ENCODE results near the gene VPS11.
A peak's percentile ranks its signal among the peaks of the same experiment; 100 is the strongest.
"Not testable (repeated sequence)": the region's sequence is repeated elsewhere in the genome, so short reads cannot be mapped to it uniquely, and the experiment has no call there.

The VPS11 gene

GRCh38 chr11:119103161-119103664 lies 35.6 kb downstream of the VPS11 start:
- not testable (repeated sequence) for DNase-seq (ENCODE audit: low read depth in 2 of 2)

DNA sequence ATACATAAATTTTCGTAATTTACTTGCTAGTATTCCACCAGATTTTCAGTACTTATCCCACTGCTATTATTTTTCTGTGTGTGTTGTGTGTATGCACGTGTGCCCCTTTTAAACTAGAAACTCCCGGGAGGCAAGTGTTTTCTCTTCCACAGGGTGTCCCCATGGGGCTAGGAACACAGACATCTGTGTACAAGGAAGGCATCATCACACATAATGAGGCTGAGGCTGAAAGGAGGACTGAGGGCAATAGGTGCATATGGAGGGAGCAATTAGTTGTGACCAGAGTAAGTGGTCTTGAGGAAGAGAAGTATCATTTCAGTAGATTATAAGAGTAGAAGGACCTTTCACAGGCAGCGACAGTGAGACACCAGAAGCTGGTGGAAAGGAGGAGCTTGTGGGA lies 36.2 kb downstream of the VPS11 start:
- DNase-seq (ENCODE audit: low read depth in 2 of 2) = no peak

DNA sequence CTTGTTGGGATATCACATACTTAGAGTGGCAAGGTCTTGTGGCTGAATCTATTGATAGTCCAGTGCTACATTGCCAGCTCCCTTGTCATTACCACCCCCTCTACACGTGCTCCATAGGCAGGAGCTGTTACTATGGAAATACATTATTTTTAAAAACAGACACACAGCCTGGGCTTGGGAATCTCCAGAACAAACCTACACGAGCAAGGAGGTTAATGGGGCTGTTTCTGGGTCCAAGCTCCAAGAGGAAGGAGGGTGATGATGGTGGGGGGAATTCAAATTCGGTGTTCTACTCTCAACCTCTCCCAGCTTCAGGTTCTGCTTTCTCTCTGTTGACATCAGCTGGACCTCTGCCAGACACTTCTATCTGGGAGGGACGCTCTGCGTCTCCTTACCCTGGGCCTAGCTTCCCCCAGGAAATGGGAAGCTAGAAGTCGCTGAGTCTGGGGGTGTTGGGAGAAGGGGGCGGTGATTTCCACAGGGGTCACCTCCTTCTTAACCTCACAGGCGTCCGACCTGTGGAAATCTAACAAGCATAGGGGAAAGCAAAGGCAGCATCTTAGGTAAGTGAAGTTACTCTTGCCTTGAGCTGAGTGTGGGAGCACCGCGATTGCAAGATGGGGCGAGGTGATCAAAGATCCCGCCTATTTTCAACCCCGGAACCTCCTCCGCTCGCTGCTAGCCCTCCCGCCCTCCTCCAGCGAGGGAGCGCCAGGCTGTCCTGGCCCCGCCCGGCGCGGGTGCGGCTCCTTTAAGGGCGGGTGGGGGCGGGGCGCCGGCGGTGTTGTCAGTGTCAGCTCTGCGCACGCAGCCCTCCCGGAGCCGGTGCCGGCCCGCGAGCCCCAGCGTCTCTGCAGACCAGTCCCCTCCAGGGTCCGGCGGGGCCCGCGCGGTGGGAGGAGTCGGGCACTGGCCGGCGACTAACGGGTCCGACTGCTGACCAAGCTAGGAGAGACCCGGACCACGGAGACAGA lies 39.2 kb downstream of the VPS11 start, which contains the start of gene C2CD2L:
Gene C2CD2L, plus strand, starts transcription at position 781 of the 974 bp plus-strand sequence. CDS start 398 bp downstream, outside the sequence.
- DNase-seq (ENCODE audit: low read depth in 2 of 2) = peak; percentile 86 to 87

DNA sequence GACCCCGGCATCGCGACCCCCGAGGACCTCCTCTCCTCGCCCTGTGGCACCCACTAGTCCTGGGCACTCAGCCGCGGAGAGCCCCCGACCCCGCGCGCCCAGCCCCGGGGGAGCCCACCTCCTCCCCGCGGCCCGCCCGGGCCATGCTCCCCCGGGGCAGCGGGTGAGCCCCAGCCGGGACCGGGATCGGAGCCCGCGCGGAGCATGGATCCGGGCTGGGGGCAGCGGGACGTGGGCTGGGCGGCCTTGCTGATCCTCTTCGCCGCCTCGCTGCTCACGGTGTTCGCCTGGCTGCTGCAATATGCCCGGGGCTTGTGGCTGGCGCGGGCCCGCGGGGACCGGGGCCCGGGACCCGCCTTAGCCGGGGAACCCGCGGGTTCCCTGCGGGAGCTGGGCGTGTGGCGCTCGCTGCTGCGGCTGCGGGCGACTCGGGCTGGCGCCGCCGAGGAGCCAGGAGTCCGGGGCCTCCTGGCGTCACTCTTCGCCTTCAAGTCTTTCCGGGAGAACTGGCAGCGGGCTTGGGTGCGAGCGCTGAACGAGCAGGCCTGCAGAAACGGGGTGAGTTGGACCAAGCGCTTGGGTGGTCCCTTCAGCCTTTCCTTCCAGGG lies 40.0 kb downstream of the VPS11 start:
- DNase-seq (ENCODE audit: low read depth in 2 of 2) = no peak

GRCh38 chr11:119108146-119108856 lies 40.7 kb downstream of the VPS11 start:
- no peak for DNase-seq (ENCODE audit: low read depth in 2 of 2)

- DNase-seq (ENCODE audit: low read depth in 2 of 2) = no peak
Observed at GRCh38 chr11:119108857-119109221, 41.2 kb downstream of the VPS11 start.

GRCh38 chr11:119109843-119110242 lies 42.2 kb downstream of the VPS11 start:
- no peak for DNase-seq (ENCODE audit: low read depth in 2 of 2)

DNA sequence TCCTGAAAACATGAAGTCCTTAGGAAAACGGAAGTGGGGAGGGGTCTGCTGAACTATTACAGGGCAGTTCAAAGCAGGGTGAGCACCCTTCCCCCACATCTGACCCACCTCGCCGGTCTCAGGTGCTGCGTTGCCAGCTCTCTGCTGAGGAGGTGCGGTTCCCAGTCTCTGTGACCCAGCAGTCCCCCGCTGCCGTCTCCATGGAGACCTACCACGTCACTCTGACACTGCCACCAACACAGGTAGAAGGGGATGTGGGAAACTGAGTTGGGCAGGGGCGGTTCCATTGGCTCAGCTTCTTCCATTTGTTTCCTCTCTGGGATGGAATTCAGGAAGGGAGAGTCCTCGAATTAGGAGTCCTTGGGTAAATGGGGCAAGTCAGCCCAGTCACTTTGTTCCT lies 42.8 kb downstream of the VPS11 start:
- no peak for DNase-seq (ENCODE audit: low read depth in 2 of 2)

GRCh38 chr11:119111361-119111925 lies 43.8 kb downstream of the VPS11 start:
- no peak for DNase-seq (ENCODE audit: low read depth in 2 of 2)

DNA sequence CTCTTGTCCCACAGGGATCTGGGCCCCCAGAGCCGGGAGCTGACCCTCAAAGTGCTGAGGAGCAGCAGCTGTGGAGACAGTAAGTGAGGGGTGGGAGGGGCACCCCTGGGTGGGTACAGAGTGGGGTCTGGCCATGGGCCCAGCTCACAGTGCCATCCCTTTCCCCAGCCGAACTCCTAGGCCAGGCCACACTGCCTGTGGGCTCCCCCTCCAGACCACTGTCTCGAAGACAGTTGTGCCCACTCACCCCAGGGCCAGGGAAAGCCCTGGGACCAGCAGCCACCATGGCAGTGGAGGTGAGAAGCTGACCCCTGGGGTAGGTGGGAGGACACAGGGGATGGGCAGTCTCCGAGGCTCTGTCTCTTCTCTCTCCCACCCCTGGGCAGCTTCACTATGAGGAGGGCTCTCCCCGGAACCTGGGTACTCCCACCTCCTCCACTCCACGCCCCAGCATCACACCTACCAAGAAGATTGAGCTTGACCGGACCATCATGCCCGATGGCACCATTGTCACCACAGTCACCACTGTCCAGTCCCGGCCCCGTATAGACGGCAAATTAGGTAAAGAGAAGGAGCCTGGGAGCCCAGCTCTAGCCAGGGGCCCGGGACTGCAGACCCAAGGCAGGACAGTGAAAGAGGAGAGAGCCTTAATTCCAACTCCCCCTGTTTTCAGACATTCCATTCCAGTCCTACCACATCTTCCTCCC lies 44.8 kb downstream of the VPS11 start:
- no peak for DNase-seq (ENCODE audit: low read depth in 2 of 2)

- DNase-seq (ENCODE audit: low read depth in 2 of 2) = no peak
Observed at GRCh38 chr11:119113716-119114115, 46.1 kb downstream of the VPS11 start.

DNA sequence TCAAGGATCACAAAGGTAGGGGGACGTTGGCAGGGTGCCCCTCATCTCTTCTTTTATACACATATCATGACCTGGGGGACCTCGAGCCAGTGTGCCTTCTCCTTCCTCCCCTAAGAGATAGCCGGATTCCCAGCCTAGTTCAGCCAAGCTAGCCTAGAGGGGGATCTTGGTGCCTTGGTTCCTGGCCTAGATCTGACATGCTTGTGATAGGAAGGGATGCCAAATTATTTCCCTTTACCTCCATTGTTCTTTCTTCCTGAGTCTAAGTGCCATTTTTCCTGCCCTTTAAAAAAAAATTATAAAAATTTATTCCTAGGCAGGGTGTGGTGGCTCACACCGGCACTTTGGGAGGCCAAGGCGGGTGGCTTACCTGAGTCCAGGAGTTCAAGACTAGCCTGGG lies 46.7 kb downstream of the VPS11 start:
- no peak for DNase-seq (ENCODE audit: low read depth in 2 of 2)

GRCh38 chr11:119115484-119116234 lies 48.0 kb downstream of the VPS11 start:
- no peak for DNase-seq (ENCODE audit: low read depth in 2 of 2)

- DNase-seq (ENCODE audit: low read depth in 2 of 2) = no peak
Observed at GRCh38 chr11:119116235-119116594, 48.6 kb downstream of the VPS11 start.

GRCh38 chr11:119116601-119117000 lies 49.0 kb downstream of the VPS11 start:
- DNase-seq (ENCODE audit: low read depth in 2 of 2) = no peak

- no peak for DNase-seq (ENCODE audit: low read depth in 2 of 2)
Observed at GRCh38 chr11:119117004-119117706, 49.5 kb downstream of the VPS11 start.

GRCh38 chr11:119118227-119118626 lies 50.6 kb downstream of the VPS11 start:
- DNase-seq (ENCODE audit: low read depth in 2 of 2) = no peak

DNA sequence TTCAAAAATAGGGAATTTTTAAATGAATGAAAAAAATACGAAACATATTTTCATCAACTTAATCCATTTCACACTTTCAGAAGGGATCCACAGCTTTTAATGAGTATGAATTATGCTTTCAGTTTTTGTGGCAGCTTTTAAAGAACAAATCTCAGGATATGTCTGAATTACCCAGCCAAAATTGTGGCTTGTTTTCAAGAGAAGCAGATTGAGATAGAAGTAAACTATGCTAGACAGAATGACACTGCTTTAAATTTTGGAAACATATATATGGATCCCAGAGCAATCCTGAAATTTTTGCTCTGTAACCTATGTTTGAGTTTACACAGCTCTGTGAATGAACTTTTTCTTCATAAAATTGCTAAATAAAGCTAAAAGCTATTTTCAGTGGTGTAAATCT lies 51.3 kb downstream of the VPS11 start:
- DNase-seq (ENCODE audit: low read depth in 2 of 2) = no peak

- DNase-seq (ENCODE audit: low read depth in 2 of 2) = no peak
Observed at GRCh38 chr11:119120639-119121007, 53.0 kb downstream of the VPS11 start.

Measured in stimulated activated CD4-positive, alpha-beta T cell treated with anti-CD3 and anti-CD28 coated beads, Interleukin-15, amount 100 ng/mL, for 48 hours (primary cell).